ENCODE results near the gene PTPRE.

- TF ChIP-seq CTCF (IDR thresholded peaks at IDR 0.05) (peak; percentile 84), EZH2 (IDR thresholded peaks at IDR 0.05) (no peak), EZH2phosphoT487 (IDR thresholded peaks at IDR 0.05) (no peak)
Measured at GRCh38 chr10:128078136-128078969, 171.4 kb downstream of the PTPRE start.

Data from neural progenitor cell (in vitro differentiated cells).